Measurements from ENCODE around the gene VPS4B. TPM values are rescaled to one million over a fixed set of nuclear protein-coding genes. Genes with fewer than 3 reads are reported as not detected.

The VPS4B gene
- total and polyA plus RNA-seq, 2 donors (not counting 3 experiments of a cell fraction or from before 2014, with no cell fraction given), result 10.5 to 54.7 TPM

DNA sequence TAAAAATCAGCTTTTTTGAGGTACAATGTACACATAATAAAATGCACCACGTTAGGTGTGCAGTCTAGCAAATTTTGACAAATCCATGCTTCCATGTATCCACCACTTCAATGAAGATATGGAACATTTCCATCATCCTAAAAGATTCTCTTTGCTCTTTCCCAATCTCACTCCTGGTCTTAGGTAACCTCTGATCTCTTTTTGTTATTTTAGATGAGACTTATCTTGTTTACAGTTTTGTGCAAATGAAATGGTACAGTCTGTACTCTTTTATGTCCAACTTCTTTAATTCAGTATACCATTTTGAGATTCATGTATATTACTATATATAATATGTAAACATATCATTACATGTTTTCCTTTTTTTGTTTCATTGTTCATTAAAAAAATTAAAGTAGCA lies 38.1 kb upstream of the VPS4B start:
- BruUV-seq (replicated peaks), result no TSS peak
- no peaks in the 10 kb centered on the region for H3K36me3 ChIP-seq (ENCODE audit: control insufficient read depth in 2 of 2, extremely low read depth in 1 of 2, insufficient read depth in 2 of 2, low read length in 2 of 2)
- DNase-seq (ENCODE audit: low read depth, low spot score), result no peak
- POLR2A ChIA-PET, result no interaction called here
- H3K27ac ChIP-seq (ENCODE audit: insufficient read depth, low read depth, low read length), result no peak overlapping the region
- H4K20me1 ChIP-seq (replicated peaks; ENCODE audit: control insufficient read depth, extremely low read depth, insufficient read depth, low read length), result no peaks in the 10 kb centered on the region
- H3K27me3 ChIP-seq (ENCODE audit: control insufficient read depth in 2 of 2, insufficient read depth in 2 of 2, low read length in 2 of 2), result peaks cover 0 to 5% of the 10 kb centered on the region in 2 experiments
- intact Hi-C loops (cut with micrococcal nuclease) (no loop called here), dilution Hi-C loops (cut with MboI; ENCODE audit: extremely low pct_ligation_motif_present, low sequenced_read_pairs) (no loop called here)
- TF ChIP-seq POLR2A (IDR thresholded peaks at IDR 0.05; ENCODE audit: low read depth, low read length) (no peak), POLR2AphosphoS5 (IDR thresholded peaks at IDR 0.05; ENCODE audit: insufficient read depth, low read depth, low read length) (no peak), JUN (IDR thresholded peaks at IDR 0.05; ENCODE audit: borderline replicate concordance, insufficient read depth, insufficient read length, low read depth) (no peak), FOS (IDR thresholded peaks at IDR 0.05; ENCODE audit: borderline replicate concordance, insufficient read depth, low read length) (no peak), MYC (IDR thresholded peaks at IDR 0.05; ENCODE audit: low read depth, low read length) (no peak)
- TF ChIP-seq, protein P1, sequence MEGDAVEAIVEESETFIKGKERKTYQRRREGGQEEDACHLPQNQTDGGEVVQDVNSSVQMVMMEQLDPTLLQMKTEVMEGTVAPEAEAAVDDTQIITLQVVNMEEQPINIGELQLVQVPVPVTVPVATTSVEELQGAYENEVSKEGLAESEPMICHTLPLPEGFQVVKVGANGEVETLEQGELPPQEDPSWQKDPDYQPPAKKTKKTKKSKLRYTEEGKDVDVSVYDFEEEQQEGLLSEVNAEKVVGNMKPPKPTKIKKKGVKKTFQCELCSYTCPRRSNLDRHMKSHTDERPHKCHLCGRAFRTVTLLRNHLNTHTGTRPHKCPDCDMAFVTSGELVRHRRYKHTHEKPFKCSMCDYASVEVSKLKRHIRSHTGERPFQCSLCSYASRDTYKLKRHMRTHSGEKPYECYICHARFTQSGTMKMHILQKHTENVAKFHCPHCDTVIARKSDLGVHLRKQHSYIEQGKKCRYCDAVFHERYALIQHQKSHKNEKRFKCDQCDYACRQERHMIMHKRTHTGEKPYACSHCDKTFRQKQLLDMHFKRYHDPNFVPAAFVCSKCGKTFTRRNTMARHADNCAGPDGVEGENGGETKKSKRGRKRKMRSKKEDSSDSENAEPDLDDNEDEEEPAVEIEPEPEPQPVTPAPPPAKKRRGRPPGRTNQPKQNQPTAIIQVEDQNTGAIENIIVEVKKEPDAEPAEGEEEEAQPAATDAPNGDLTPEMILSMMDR (IDR thresholded peaks at IDR 0.05; ENCODE audit: extremely low read depth in 1 of 2, insufficient read depth in 1 of 2, low read depth in 1 of 2, low read length in 2 of 2), result no peak
- TF ChIP-seq, protein P2, sequence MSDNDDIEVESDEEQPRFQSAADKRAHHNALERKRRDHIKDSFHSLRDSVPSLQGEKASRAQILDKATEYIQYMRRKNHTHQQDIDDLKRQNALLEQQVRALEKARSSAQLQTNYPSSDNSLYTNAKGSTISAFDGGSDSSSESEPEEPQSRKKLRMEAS (IDR thresholded peaks at IDR 0.05; ENCODE audit: insufficient read depth, insufficient read length), result no peak
- no peak overlapping the region for H2AFZ ChIP-seq (ENCODE audit: low read depth, low read length)
- no peaks in the 10 kb centered on the region for H3K9me3 ChIP-seq (replicated peaks; ENCODE audit: control insufficient read depth, insufficient read depth, low read length)
- H3K9me1 ChIP-seq (replicated peaks; ENCODE audit: control insufficient read depth, extremely low read depth, insufficient read depth, low read length), result no peaks in the 10 kb centered on the region
- no peaks in the 10 kb centered on the region for H3K4me1 ChIP-seq (ENCODE audit: control insufficient read depth, extremely low read depth, insufficient read depth, low read length)
- no peaks in the 10 kb centered on the region for H3K79me2 ChIP-seq (ENCODE audit: control insufficient read depth, insufficient read depth, low read length)
- FAIRE-seq, result no peak
- H3K4me2 ChIP-seq (ENCODE audit: insufficient read depth, low read length), result no peak overlapping the region
- H3K4me3 ChIP-seq (replicated peaks in 1 of 3; ENCODE audit: insufficient read depth in 1 of 3, low read depth in 1 of 3, low read length in 3 of 3), result no peak overlapping the region
- no peak overlapping the region for H3K9ac ChIP-seq (replicated peaks; ENCODE audit: extremely low read depth, insufficient read depth, low read length)
- CTCF ChIA-PET, result no interaction called here
